HFFc6 (cell line): ENCODE results near the gene SLC27A5. TPM values are rescaled to one million over a fixed set of nuclear protein-coding genes. Genes with fewer than 3 reads are reported as not detected.

ENCODE experiments used
- DNase-seq: peaks from one replicate; pipeline ENCODE4 v3.0.0-alpha.2; 2018
- H3K27ac Mint-ChIP-seq: 2 replicates; pipeline ENCODE4 v1.8.0; 2020; ENCODE audit warnings: mild to moderate bottlenecking, mixed read lengths
- H3K27me3 Mint-ChIP-seq: 2 replicates; pipeline ENCODE4 v1.8.0; 2021; ENCODE audit warnings: mild to moderate bottlenecking, moderate library complexity, mixed read lengths; ENCODE audit not compliant: insufficient read depth
- H3K36me3 Mint-ChIP-seq: 2 replicates; pipeline ENCODE4 v1.8.0; 2021; ENCODE audit warnings: low read depth, mixed read lengths
- H3K4me1 Mint-ChIP-seq: 2 replicates; pipeline ENCODE4 v1.8.0; 2020; ENCODE audit warnings: low read depth, mixed read lengths
- H3K4me3 Mint-ChIP-seq: 2 replicates; pipeline ENCODE4 v1.8.0; 2020; ENCODE audit warnings: mild to moderate bottlenecking, moderate library complexity, mixed read lengths
- H3K9me3 Mint-ChIP-seq: 2 replicates; pipeline ENCODE4 v1.8.0; 2020; ENCODE audit warnings: mild to moderate bottlenecking, mixed read lengths
- CTCF ChIP-seq: fragments of 200-600 bp; sonication (generic); IDR thresholded peaks from 2 replicates; pipeline ENCODE4 v1.5.0; 2021; ENCODE audit warnings: antibody characterized with exemption, mild to moderate bottlenecking
- total RNA-seq, 6 experiments: library from RNA; stranded (reverse); fragmentation: NEBNext Ultra II Directional; extraction: Animal tissue kit (Norgen Biotek cat#: 25700); gene quantifications; 2 replicates in 1 of 6; 3 replicates in 5 of 6; pipeline ENCODE4 v1.2.3, GENCODE V29; 2021

Gene SLC27A5
- total RNA-seq, 6 experiments from 2014 or later: 2.0 to 5.7 (median 2.6) TPM

GRCh38 chr19:58520257-58520599, 8.4 kb upstream of the SLC27A5 start:
- TF ChIP-seq CTCF: no peak
- Mint-ChIP-seq H3K27me3 (peaks cover 2% of the 10 kb centered on the region; the same call in 1 of the 2 replicates), H3K9me3 (no peaks in the 10 kb centered on the region), H3K4me1 (peaks cover 26% of the 10 kb centered on the region), H3K36me3 (peaks cover 5% of the 10 kb centered on the region), H3K4me3 (peak overlapping the region; percentile 95), H3K27ac (peak overlapping the region; percentile 96)
- DNase-seq: no peak

- Mint-ChIP-seq H3K9me3 (no peaks in the 10 kb centered on the region), H3K27ac (peak within 1 kb of the TSS; percentile 96), H3K27me3 (peaks cover 4% of the 10 kb centered on the region), H3K36me3 (peaks cover 5% of the 10 kb centered on the region), H3K4me1 (peaks cover 26% of the 10 kb centered on the region), H3K4me3 (peak within 1 kb of the TSS; percentile 95)
- peak; percentile 97 for DNase-seq
- peak; percentile 77 for TF ChIP-seq CTCF
These were observed 7.8 kb upstream of the SLC27A5 start, which contains the start of gene ZBTB45 for GRCh38 chr19:58519355-58520256. Gene ZBTB45, minus strand, starts transcription at chr19:58519810. Its CDS starts 2,137 bp downstream, at chr19:58517673.

DNA sequence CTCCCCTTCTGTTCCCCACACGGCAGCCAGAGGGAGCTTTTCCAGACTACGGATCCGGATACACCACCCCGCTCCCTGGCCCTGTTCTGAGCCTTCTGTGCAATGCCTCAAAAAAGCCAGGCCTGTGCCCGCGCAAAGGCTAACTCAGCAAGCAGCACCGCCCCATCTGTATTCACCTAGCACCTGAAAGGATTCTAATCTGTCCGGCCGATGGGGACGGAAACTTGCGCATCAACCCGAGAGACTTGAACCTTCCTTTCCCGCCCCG, 7.2 kb upstream of the SLC27A5 start:
- Mint-ChIP-seq H3K4me3 (peak overlapping the region; percentile 95), H3K27ac (peak overlapping the region; percentile 96), H3K27me3 (peaks cover 4% of the 10 kb centered on the region), H3K36me3 (peaks cover 5% of the 10 kb centered on the region), H3K9me3 (no peaks in the 10 kb centered on the region), H3K4me1 (peaks cover 26% of the 10 kb centered on the region)
- peak; percentile 54; the same call in 1 of the 2 replicates for TF ChIP-seq CTCF
- DNase-seq: peak; percentile 60

GRCh38 chr19:58518256-58519086, 6.7 kb upstream of the SLC27A5 start:
- Mint-ChIP-seq H3K36me3 (peaks cover 5% of the 10 kb centered on the region), H3K4me3 (peak overlapping the region; percentile 95), H3K9me3 (no peaks in the 10 kb centered on the region), H3K27ac (peak overlapping the region; percentile 96), H3K4me1 (peaks cover 26% of the 10 kb centered on the region), H3K27me3 (peaks cover 4% of the 10 kb centered on the region)
- TF ChIP-seq CTCF: no peak
- no peak for DNase-seq

GRCh38 chr19:58516964-58517833, 5.4 kb upstream of the SLC27A5 start:
- TF ChIP-seq CTCF: peak; percentile 59; the same call in 1 of the 2 replicates
- H3K36me3 Mint-ChIP-seq: peaks cover 5% of the 10 kb centered on the region
- DNase-seq: no peak
- H3K4me1 Mint-ChIP-seq: peaks cover 26% of the 10 kb centered on the region
- no peaks in the 10 kb centered on the region for H3K9me3 Mint-ChIP-seq
- no peak overlapping the region for H3K27ac Mint-ChIP-seq
- peaks cover 4% of the 10 kb centered on the region for H3K27me3 Mint-ChIP-seq
- no peak overlapping the region for H3K4me3 Mint-ChIP-seq
